ENCODE data around the gene ANKRD33B.
"Not testable (repeated sequence)": the region's sequence is repeated elsewhere in the genome, so short reads cannot be mapped to it uniquely, and the experiment has no call there.

ANKRD33B gene

DNA sequence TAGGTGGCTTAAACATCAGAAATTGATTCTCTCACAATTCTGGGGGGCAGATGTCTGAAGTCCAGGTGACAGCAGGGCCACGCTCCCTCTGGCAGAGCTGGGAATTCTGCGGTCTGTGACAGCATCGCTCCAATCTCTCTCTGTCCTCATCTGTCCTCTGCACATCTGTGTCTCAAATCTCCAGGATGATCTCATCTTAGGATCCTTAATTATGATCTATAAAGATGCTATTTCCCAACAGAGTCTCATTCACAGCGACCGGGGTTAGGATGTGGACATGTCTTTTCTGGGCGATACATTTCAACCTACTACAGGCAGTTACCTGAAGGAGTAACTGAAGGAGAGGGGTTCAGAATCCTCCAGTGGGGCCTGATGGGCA is 31.4 kb downstream of the ANKRD33B start:
- no peak for DNase-seq (ENCODE audit: low read depth)

DNA sequence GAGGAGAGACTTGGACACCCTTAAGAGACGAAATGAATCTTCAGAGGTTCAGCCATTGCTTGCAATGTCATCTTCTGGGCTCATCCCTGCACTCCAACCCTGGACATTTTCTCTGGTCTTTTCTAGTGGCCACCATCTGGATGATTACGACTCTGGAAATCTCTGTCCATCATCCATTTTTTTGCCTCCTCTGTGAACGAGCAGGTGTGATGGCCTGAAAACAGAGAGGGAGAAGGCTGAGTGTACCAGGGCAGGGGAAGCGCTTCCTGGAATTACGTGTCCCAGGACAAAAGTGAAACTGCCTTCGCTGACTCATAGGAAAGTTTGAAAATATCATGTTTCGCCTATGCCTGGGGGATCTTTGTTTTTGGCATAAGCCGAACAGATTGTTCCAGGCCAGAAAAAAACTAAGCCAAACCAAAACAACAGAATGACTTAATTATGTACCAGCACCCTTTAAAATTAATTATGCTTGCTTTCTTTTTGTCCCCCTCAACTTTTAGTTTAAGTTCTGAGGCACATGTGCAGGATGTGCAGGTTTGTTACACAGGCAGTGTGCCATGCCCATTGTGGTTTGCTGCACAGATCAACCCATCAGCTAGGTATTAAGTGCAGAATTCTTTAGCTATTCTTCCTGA is 31.9 kb downstream of the ANKRD33B start:
- peak; percentile 85 for DNase-seq (ENCODE audit: low read depth)

- DNase-seq (ENCODE audit: low read depth) = no peak
These were observed 32.4 kb downstream of the ANKRD33B start for GRCh38 chr5:10596310-10596703.

- DNase-seq (ENCODE audit: low read depth) = no peak
These were observed 33.1 kb downstream of the ANKRD33B start for GRCh38 chr5:10596886-10597451.

DNA sequence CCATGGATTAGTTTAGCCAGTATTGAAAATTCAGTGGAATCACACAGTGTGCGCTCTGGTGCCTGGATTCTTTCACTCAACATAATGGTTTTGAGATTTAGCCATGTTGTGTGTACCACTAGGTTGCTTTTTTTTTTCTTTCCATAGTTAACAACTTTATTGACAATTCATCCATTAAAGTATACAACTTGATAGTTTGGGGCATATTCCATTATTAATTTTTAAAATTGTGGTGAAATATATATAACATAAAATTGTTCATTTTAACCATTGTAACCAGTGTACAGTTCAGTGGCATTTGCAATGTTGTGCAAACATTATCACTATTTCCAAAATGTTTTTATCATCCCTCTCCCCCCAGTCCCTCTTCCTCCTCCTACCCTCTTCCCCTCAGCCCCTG is 35.2 kb downstream of the ANKRD33B start:
- no peak for DNase-seq (ENCODE audit: low read depth)

- DNase-seq (ENCODE audit: low read depth) = no peak
These were observed 36.0 kb downstream of the ANKRD33B start for GRCh38 chr5:10599862-10600284.

DNA sequence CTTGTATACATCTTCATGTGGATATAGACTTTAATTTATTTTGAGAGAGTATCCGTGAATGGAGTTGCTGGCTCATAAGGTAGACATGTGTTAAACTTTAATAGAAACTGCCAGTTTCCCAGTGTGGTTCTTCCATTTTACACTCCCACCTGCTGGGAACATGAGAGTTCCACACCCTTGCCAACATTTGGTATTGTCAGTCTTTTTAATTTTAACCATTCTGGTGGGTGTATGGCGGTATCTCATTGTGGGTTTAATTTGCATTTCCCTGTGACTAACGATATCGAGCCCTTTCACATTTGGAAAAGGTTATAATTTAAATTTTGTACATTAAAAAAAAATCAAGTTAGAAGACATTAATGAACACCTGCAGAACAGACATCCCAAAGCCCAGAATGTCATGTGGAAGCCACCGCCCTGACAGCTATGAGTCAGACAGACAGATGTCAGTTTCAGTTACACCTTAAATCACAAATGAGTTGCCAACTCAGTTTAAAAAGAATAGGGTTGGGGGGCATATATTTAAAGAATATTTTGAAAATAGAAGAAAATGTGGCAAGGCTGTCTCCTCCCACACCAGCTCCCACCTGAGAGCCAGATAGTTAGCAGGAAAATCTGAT is 36.9 kb downstream of the ANKRD33B start:
- DNase-seq (ENCODE audit: low read depth) = no peak

DNA sequence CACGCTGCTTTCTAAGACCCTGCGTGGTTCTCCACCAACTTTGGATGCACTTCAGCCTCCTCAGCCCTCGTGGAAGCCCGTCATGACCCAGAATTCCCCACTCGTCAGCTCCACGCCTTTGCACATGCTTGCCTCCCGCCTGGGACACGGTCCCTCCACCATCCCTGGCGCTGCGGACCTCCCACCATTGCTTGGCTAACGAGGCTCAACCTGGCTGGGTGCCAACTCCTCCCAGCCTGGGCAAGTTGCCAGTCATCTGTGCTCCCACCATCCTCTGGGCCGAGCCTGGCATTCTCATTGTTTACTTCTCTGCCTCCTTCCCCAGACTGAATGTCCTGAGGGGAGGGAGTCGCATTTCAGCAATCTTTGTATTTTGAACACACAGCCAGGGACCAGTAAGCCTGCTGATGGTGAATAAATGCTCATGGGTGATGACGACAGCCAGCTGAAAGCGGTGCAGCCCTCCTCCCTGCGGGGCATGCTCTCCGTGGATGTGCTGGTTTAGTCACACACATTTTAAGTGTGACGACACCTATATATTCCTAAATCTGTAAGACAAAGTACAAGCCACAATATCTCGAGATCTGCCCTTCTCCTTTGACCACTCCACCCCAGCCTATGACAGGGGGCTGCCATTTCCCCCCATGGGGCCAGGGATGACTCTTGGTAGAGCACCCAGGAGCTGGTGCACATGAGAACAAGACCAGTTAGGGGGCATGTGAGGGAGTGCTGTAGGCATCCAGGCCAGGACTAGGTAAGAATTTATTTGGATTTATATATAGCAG is 37.6 kb downstream of the ANKRD33B start:
- peak; percentile 84 for DNase-seq (ENCODE audit: low read depth)

- no peak for DNase-seq (ENCODE audit: low read depth)
These were observed 38.3 kb downstream of the ANKRD33B start for GRCh38 chr5:10602031-10602806.

- no peak for DNase-seq (ENCODE audit: low read depth)
These were observed 41.1 kb downstream of the ANKRD33B start for GRCh38 chr5:10604975-10605374.

- DNase-seq (ENCODE audit: low read depth) = not testable (repeated sequence)
These were observed 42.8 kb downstream of the ANKRD33B start for GRCh38 chr5:10606632-10607022.

DNA sequence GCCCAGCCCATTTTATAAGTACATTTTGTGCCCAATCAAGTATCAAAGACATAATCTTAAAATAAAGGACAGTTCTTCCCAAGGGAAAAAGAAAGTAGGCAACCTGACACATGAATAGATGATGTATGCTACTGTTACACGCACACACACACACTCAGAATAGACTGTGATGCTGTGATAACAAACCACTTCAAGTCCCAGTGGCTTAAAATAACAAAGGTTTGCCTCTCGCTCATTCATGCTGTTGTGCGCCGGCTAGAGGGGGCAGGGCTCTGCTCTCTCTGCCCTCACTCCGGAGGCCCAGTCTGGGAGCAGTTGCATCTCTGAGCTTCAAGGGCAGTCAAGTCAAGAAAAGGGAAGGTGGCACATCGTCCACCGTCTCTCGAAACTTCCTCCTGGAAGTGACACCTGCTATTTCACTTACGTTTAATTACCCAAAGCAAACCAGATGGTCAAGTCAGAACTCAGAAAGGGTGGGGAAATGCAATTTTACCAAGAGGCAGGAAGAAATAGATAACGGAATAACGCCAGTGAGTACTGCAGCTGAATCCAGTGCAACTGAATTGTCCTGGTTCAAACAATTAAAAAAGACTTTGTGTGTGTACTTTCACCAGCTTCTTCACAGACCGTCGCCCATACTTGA is 43.3 kb downstream of the ANKRD33B start:
- DNase-seq (ENCODE audit: low read depth) = no peak

DNA sequence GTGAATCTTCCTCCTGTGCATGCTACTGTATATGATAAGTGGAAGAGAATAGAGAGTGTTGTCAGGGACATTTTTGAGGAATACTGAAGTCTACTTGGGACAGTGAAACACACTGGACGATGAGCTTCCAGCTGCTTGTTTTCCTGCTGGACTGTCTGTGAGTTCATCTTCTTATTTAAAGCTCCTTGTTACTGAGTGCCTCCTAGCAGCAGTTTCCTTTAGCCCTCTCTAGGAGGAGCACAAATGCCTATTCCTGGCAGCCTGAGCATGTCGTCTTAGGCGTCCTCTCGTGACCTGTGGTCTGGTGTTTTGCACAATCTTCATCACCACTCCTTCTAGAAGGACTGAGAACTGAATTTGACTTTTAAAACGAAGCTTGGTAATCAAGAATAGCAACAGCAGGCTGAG is 43.8 kb downstream of the ANKRD33B start:
- DNase-seq (ENCODE audit: low read depth) = peak; percentile 88

GRCh38 chr5:10608081-10608480 is 44.2 kb downstream of the ANKRD33B start:
- not testable (repeated sequence) for DNase-seq (ENCODE audit: low read depth)

- DNase-seq (ENCODE audit: low read depth) = no peak
These were observed 46.2 kb downstream of the ANKRD33B start for GRCh38 chr5:10610058-10610457.

DNA sequence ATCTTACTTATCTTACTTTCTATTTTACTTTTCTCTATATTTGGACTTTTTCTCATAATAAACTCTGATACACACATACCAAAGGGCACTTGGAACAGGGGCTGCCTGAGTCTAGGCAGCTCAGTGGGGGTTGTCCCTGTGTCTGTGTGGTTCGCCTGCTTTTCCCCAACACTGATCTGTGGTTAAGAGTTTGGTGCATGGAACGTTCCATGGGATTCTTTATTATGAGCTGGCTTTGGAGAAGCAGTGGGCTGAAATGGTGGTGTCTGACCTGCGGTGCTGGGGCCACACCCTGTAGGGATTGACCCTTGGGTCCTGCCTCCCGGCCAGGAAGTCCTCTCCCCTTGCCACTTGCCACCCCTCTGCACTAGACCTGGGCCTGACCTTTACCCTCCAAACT is 47.4 kb downstream of the ANKRD33B start:
- DNase-seq (ENCODE audit: low read depth) = no peak

DNA sequence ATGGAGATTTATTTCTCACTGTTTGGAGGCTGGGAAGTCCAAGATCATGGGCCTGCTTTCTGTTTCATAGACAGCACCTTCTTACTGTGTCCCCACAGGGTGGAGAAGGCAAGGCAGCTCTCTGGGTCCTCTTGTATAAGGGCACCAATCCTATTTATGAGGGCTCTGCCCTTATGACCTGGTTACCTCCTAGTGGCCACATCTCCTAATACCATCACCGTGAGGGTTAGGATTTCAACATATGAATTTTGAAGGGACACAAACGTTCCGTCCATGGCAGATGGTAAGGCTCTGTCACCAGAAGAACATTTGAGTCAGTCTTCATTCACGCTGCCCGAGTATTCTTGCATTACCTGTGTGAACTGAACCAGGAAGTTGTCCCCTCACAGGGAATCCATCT is 48.4 kb downstream of the ANKRD33B start:
- DNase-seq (ENCODE audit: low read depth) = no peak

DNA sequence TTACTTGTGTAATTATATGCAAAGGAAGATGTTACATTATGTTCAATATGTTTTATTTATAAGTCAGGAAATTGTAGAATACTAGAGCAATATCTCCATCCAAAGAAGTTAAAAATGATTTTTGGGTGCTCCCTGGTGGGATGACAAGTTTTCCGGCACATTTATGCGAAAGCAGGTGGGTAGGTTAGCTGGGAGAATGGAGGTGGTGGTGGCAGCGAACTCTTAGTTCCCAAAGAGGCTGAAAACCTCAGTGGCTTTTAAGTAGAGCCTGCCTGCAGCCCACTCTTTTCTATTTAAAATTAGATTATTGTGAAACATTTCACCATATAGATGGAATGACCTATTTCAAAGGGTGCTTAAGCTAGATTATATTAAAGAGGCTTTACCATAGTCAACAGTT is 51.8 kb downstream of the ANKRD33B start:
- DNase-seq (ENCODE audit: low read depth) = no peak

GRCh38 chr5:10617103-10617502 is 53.2 kb downstream of the ANKRD33B start:
- DNase-seq (ENCODE audit: low read depth) = no peak

- no peak for DNase-seq (ENCODE audit: low read depth)
These were observed 54.4 kb downstream of the ANKRD33B start for GRCh38 chr5:10618311-10618710.

- no peak for DNase-seq (ENCODE audit: low read depth)
These were observed 55.8 kb downstream of the ANKRD33B start for GRCh38 chr5:10619649-10620048.

DNA sequence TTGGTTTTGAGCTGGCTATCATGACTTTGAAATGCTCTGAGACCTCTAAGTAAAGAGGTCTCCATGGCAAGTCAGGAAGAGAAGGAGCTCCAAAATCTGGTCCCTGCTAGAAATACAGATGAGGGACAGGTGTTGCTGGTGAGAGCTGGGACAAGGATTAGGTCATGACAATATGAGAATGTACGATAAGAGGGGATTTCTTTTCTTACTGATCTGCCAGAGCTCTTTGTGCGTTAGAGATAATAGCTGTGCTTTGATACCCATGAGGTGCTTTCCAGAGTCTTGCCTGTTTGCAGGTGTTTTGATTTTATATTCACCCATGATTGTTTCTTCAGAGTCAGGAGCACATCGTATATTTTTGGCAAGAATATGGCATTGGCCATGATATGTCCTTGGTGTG is 56.5 kb downstream of the ANKRD33B start:
- DNase-seq (ENCODE audit: low read depth) = no peak

All from stromal cell of bone marrow (primary cell).